ENCODE results near the gene ARHGEF7.

ARHGEF7 gene

GRCh38 chr13:111161601-111162600 is 46.8 kb downstream of the ARHGEF7 start:
- TF ChIP-seq EZH2 (IDR thresholded peaks at IDR 0.05; ENCODE audit: borderline replicate concordance, low read length) (no peak), CTCF (IDR thresholded peaks at IDR 0.05; ENCODE audit: low read length) (no peak)

GRCh38 chr13:111165241-111166010 is 50.3 kb downstream of the ARHGEF7 start:
- Histone ChIP-seq H3K4me3 (ENCODE audit: low read depth, low read length, poor library complexity, severe bottlenecking) (peak overlapping the region; percentile 38), H3F3A (ENCODE audit: insufficient read depth, low read length) (no peaks in the 10 kb centered on the region), H3K79me2 (ENCODE audit: insufficient read depth, low read length) (peaks cover 87% of the 10 kb centered on the region), H3K27me3 (ENCODE audit: insufficient read depth, low read length) (no peaks in the 10 kb centered on the region), H3K4me1 (ENCODE audit: insufficient read depth, low read length, severe bottlenecking) (peaks cover 74% of the 10 kb centered on the region), H3K9me2 (ENCODE audit: low read depth, low read length) (no peaks in the 10 kb centered on the region), H3K4me2 (ENCODE audit: low read length) (peak overlapping the region; percentile 62), H3K9me3 (ENCODE audit: low read length) (no peaks in the 10 kb centered on the region), H3K27ac (ENCODE audit: low read depth, low read length, poor library complexity, severe bottlenecking) (peak overlapping the region; percentile 88), H3K9ac (ENCODE audit: low read length) (peak overlapping the region; percentile 40; the same call in 1 of the 2 replicates), H4K20me1 (ENCODE audit: insufficient read depth, low read length) (no peaks in the 10 kb centered on the region), H3K36me3 (ENCODE audit: insufficient read depth, low read length) (peaks cover 39% of the 10 kb centered on the region), H2AFZ (ENCODE audit: low read length) (no peak overlapping the region)
- TF ChIP-seq EZH2 (IDR thresholded peaks at IDR 0.05; ENCODE audit: borderline replicate concordance, low read length) (no peak), CTCF (IDR thresholded peaks at IDR 0.05; ENCODE audit: low read length) (no peak)

More at GRCh38 chr13:111161601-111162600, 46.8 kb downstream of the ARHGEF7 start:
- Histone ChIP-seq H3K27ac (ENCODE audit: low read depth, low read length, poor library complexity, severe bottlenecking) (peak overlapping the region; percentile 54), H4K20me1 (ENCODE audit: insufficient read depth, low read length) (no peaks in the 10 kb centered on the region), H3K9me3 (ENCODE audit: low read length) (0 out of 2 replicates have a peak, but pooled peaks cover 3% of the 10 kb centered on the region), H3K9ac (ENCODE audit: low read length) (no peak overlapping the region), H3K79me2 (ENCODE audit: insufficient read depth, low read length) (peaks cover 91% of the 10 kb centered on the region), H3K9me2 (ENCODE audit: low read depth, low read length) (no peaks in the 10 kb centered on the region), H3F3A (ENCODE audit: insufficient read depth, low read length) (no peaks in the 10 kb centered on the region), H2AFZ (ENCODE audit: low read length) (no peak overlapping the region), H3K27me3 (ENCODE audit: insufficient read depth, low read length) (no peaks in the 10 kb centered on the region), H3K4me1 (ENCODE audit: insufficient read depth, low read length, severe bottlenecking) (peaks cover 54% of the 10 kb centered on the region), H3K4me3 (ENCODE audit: low read depth, low read length, poor library complexity, severe bottlenecking) (no peak overlapping the region), H3K36me3 (ENCODE audit: insufficient read depth, low read length) (peaks cover 48% of the 10 kb centered on the region), H3K4me2 (ENCODE audit: low read length) (peak overlapping the region; percentile 5; the same call in 1 of the 2 replicates)

GRCh38 chr13:111166882-111167675 is 52.0 kb downstream of the ARHGEF7 start:
- Histone ChIP-seq H3K79me2 (ENCODE audit: insufficient read depth, low read length) (peaks cover 86% of the 10 kb centered on the region), H4K20me1 (ENCODE audit: insufficient read depth, low read length) (no peaks in the 10 kb centered on the region), H3K9ac (ENCODE audit: low read length) (peak overlapping the region; percentile 47), H3K27ac (ENCODE audit: low read depth, low read length, poor library complexity, severe bottlenecking) (peak overlapping the region; percentile 88), H3K27me3 (ENCODE audit: insufficient read depth, low read length) (no peaks in the 10 kb centered on the region), H3K36me3 (ENCODE audit: insufficient read depth, low read length) (peaks cover 34% of the 10 kb centered on the region), H2AFZ (ENCODE audit: low read length) (no peak overlapping the region), H3F3A (ENCODE audit: insufficient read depth, low read length) (no peaks in the 10 kb centered on the region), H3K9me3 (ENCODE audit: low read length) (no peaks in the 10 kb centered on the region), H3K9me2 (ENCODE audit: low read depth, low read length) (no peaks in the 10 kb centered on the region), H3K4me1 (ENCODE audit: insufficient read depth, low read length, severe bottlenecking) (peaks cover 77% of the 10 kb centered on the region), H3K4me3 (ENCODE audit: low read depth, low read length, poor library complexity, severe bottlenecking) (peak overlapping the region; percentile 38), H3K4me2 (ENCODE audit: low read length) (peak overlapping the region; percentile 62)
- TF ChIP-seq EZH2 (IDR thresholded peaks at IDR 0.05; ENCODE audit: borderline replicate concordance, low read length) = no peak
- no peak for TF ChIP-seq CTCF (IDR thresholded peaks at IDR 0.05; ENCODE audit: low read length)
